Measurements from ENCODE around the gene TTC29. TPM values are rescaled to one million over a fixed set of nuclear protein-coding genes. Genes with fewer than 3 reads are reported as not detected.

The TTC29 gene
- total RNA-seq, 4 donors from 2014 or later, result not detected

GRCh38 chr4:146927695-146928094 lies 18.0 kb downstream of the TTC29 start:
- H3K27me3 ChIP-seq, result no peaks in the 10 kb centered on the region
- no peaks in the 10 kb centered on the region for H3K4me1 ChIP-seq
- H3K27ac ChIP-seq, result no peak overlapping the region
- TF ChIP-seq EP300 (IDR thresholded peaks at IDR 0.05), result no peak
- TF ChIP-seq POLR2A (IDR thresholded peaks at IDR 0.05), result no peak
- TF ChIP-seq POLR2AphosphoS5 (IDR thresholded peaks at IDR 0.05), result no peak
- no peak for TF ChIP-seq CTCF (IDR thresholded peaks at IDR 0.05)
- H3K4me3 ChIP-seq, result no peak overlapping the region
- WGBS, 2 donors (ENCODE audit: low coverage in 1 of 2), result 58 to 62% methylated on average over 2 of the region's 2 CpGs
- ATAC-seq, result no peak
- H3K9me3 ChIP-seq, result no peaks in the 10 kb centered on the region
- H3K36me3 ChIP-seq, result no peaks in the 10 kb centered on the region

- Histone ChIP-seq H3K4me1 (no peaks in the 10 kb centered on the region), H3K27me3 (peaks cover 8% of the 10 kb centered on the region), H3K27ac (no peak overlapping the region), H3K4me3 (no peak overlapping the region), H3K9me3 (no peaks in the 10 kb centered on the region), H3K36me3 (no peaks in the 10 kb centered on the region)
- TF ChIP-seq POLR2A (IDR thresholded peaks at IDR 0.05) (no peak), POLR2AphosphoS5 (IDR thresholded peaks at IDR 0.05) (no peak), CTCF (IDR thresholded peaks at IDR 0.05) (peak; percentile 15 to 62 (median 53))
- ATAC-seq, result no peak
These were observed 29.1 kb downstream of the TTC29 start for GRCh38 chr4:146916479-146917076.

GRCh38 chr4:146915132-146915531 lies 30.5 kb downstream of the TTC29 start:
- no peak for ATAC-seq
- no peaks in the 10 kb centered on the region for H3K4me1 ChIP-seq
- no peaks in the 10 kb centered on the region for H3K9me3 ChIP-seq
- H3K36me3 ChIP-seq, result no peaks in the 10 kb centered on the region
- H3K4me3 ChIP-seq, result no peak overlapping the region
- TF ChIP-seq CTCF (IDR thresholded peaks at IDR 0.05) (no peak), POLR2AphosphoS5 (IDR thresholded peaks at IDR 0.05) (no peak), POLR2A (IDR thresholded peaks at IDR 0.05) (no peak), EP300 (IDR thresholded peaks at IDR 0.05) (no peak)
- WGBS, 2 donors (ENCODE audit: low coverage in 1 of 2), result 33 to 44% methylated on average over 1 of the region's 1 CpG
- H3K27me3 ChIP-seq, result peaks cover 8% of the 10 kb centered on the region
- no peak overlapping the region for H3K27ac ChIP-seq

GRCh38 chr4:146900295-146900694 lies 45.4 kb downstream of the TTC29 start:
- Histone ChIP-seq H3K36me3 (no peaks in the 10 kb centered on the region), H3K4me1 (no peaks in the 10 kb centered on the region), H3K4me3 (no peak overlapping the region), H3K9me3 (no peaks in the 10 kb centered on the region), H3K27me3 (no peaks in the 10 kb centered on the region), H3K27ac (no peak overlapping the region)
- no peak for TF ChIP-seq CTCF (IDR thresholded peaks at IDR 0.05)
- no peak for TF ChIP-seq POLR2AphosphoS5 (IDR thresholded peaks at IDR 0.05)
- TF ChIP-seq POLR2A (IDR thresholded peaks at IDR 0.05), result no peak
- no peak for TF ChIP-seq EP300 (IDR thresholded peaks at IDR 0.05)
- ATAC-seq, result no peak
- WGBS, 2 donors (ENCODE audit: low coverage in 1 of 2), result 74 to 97% methylated on average over 4 to 5 of the region's 5 CpGs

GRCh38 chr4:146890301-146890700 lies 55.4 kb downstream of the TTC29 start:
- Histone ChIP-seq H3K4me3 (no peak overlapping the region), H3K27ac (no peak overlapping the region), H3K27me3 (no peaks in the 10 kb centered on the region), H3K9me3 (no peaks in the 10 kb centered on the region), H3K36me3 (no peaks in the 10 kb centered on the region), H3K4me1 (no peaks in the 10 kb centered on the region)
- TF ChIP-seq CTCF (IDR thresholded peaks at IDR 0.05) (no peak), EP300 (IDR thresholded peaks at IDR 0.05) (no peak), POLR2A (IDR thresholded peaks at IDR 0.05) (no peak), POLR2AphosphoS5 (IDR thresholded peaks at IDR 0.05) (no peak)
- no peak for ATAC-seq
- 51 to 80% methylated on average over 1 to 3 of the region's 3 CpGs for WGBS, 2 donors (ENCODE audit: low coverage in 1 of 2)
